KMS-11 (cell line): ENCODE results near the gene KCTD15.

Experiments used
- H2AFZ ChIP-seq: fragments of 200-600 bp; sonication (generic); 2 replicates; pipeline ENCODE4 v1.6.1; 2016; ENCODE audit warnings: antibody characterized with exemption, mixed run types, low read depth
- H3K27ac ChIP-seq: fragments of 200-600 bp; sonication (generic); 2 replicates; pipeline ENCODE4 v1.6.1; 2016; ENCODE audit warnings: mild to moderate bottlenecking, mixed run types
- H3K27me3 ChIP-seq: fragments of 200-600 bp; sonication (generic); 2 replicates; pipeline ENCODE4 v1.6.1; 2017; ENCODE audit warnings: mild to moderate bottlenecking, low read depth, mixed run types, moderate library complexity; ENCODE audit not compliant: insufficient read depth
- H3K36me3 ChIP-seq: fragments of 200-600 bp; sonication (generic); 2 replicates; pipeline ENCODE4 v1.6.1; 2017; ENCODE audit warnings: mild to moderate bottlenecking, mixed run types; ENCODE audit not compliant: insufficient read depth
- H3K4me1 ChIP-seq: fragments of 200-600 bp; sonication (generic); 2 replicates; pipeline ENCODE4 v1.6.1; 2016; ENCODE audit warnings: mild to moderate bottlenecking, low read depth, mixed run types; ENCODE audit not compliant: poor library complexity, severe bottlenecking
- H3K4me2 ChIP-seq: fragments of 200-600 bp; sonication (generic); 2 replicates; pipeline ENCODE4 v1.7.0; 2016; ENCODE audit warnings: mild to moderate bottlenecking, mixed run types
- H3K4me3 ChIP-seq: fragments of 200-600 bp; sonication (generic); IDR thresholded peaks from 2 replicates; pipeline ENCODE4 v1.6.1; 2017; ENCODE audit warnings: low read depth, low read length, mixed read lengths; ENCODE audit not compliant: insufficient read depth
- H3K79me2 ChIP-seq: fragments of 200-600 bp; sonication (generic); 2 replicates; pipeline ENCODE4 v1.6.1; 2016; ENCODE audit warnings: low read depth, mixed run types; ENCODE audit not compliant: insufficient read depth
- H3K9ac ChIP-seq: fragments of 200-600 bp; sonication (generic); 2 replicates; pipeline ENCODE4 v1.6.1; 2016; ENCODE audit warnings: mild to moderate bottlenecking, mixed run types
- H4K20me1 ChIP-seq: fragments of 200-600 bp; sonication (generic); 2 replicates; pipeline ENCODE4 v1.6.1; 2016; ENCODE audit warnings: mild to moderate bottlenecking, mixed run types; ENCODE audit not compliant: insufficient read depth
- TF ChIP-seq, protein P1 (sequence below): fragments of 200-600 bp; sonication (generic); conservative IDR thresholded peaks from 2 replicates; pipeline ENCODE4 v1.6.1; 2017; ENCODE audit warnings: low read depth, mild to moderate bottlenecking, antibody characterized with exemption, low read length, moderate library complexity, mixed read lengths

Gene KCTD15

DNA sequence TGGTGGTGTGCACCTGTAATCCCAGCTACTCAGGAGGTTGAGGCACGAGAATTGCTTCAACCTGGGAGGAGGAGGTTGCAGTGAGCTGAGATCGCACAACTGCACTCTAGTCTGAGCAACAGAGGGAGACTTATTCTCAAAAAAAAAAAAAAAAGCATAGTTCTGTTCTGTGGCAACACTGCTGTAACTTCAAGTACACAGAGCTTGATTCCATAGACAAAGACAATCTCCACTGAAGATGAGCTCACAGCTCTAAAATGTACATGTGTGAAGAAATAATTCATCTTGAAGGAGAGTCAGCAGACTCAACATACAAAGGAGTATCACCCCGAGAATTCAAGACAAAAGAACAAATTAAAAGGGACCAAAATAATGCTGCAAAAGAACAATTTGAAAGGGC is 47.8 kb downstream of the KCTD15 start:
- Histone ChIP-seq H3K4me1 (no peaks in the 10 kb centered on the region), H2AFZ (no peak overlapping the region), H3K9ac (no peak overlapping the region), H4K20me1 (no peaks in the 10 kb centered on the region), H3K36me3 (no peaks in the 10 kb centered on the region), H3K4me2 (no peak overlapping the region), H3K27me3 (no peaks in the 10 kb centered on the region), H3K79me2 (no peaks in the 10 kb centered on the region), H3K27ac (no peak overlapping the region), H3K4me3 (no peak overlapping the region)
- TF ChIP-seq, protein P1, sequence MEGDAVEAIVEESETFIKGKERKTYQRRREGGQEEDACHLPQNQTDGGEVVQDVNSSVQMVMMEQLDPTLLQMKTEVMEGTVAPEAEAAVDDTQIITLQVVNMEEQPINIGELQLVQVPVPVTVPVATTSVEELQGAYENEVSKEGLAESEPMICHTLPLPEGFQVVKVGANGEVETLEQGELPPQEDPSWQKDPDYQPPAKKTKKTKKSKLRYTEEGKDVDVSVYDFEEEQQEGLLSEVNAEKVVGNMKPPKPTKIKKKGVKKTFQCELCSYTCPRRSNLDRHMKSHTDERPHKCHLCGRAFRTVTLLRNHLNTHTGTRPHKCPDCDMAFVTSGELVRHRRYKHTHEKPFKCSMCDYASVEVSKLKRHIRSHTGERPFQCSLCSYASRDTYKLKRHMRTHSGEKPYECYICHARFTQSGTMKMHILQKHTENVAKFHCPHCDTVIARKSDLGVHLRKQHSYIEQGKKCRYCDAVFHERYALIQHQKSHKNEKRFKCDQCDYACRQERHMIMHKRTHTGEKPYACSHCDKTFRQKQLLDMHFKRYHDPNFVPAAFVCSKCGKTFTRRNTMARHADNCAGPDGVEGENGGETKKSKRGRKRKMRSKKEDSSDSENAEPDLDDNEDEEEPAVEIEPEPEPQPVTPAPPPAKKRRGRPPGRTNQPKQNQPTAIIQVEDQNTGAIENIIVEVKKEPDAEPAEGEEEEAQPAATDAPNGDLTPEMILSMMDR: no peak

- H4K20me1 ChIP-seq: no peaks in the 10 kb centered on the region
- H3K27me3 ChIP-seq: no peaks in the 10 kb centered on the region
- no peaks in the 10 kb centered on the region for H3K4me1 ChIP-seq
- no peak overlapping the region for H3K4me3 ChIP-seq
- TF ChIP-seq, protein P1: no peak
- H3K79me2 ChIP-seq: no peaks in the 10 kb centered on the region
- H3K36me3 ChIP-seq: no peaks in the 10 kb centered on the region
- H2AFZ ChIP-seq: no peak overlapping the region
- no peak overlapping the region for H3K27ac ChIP-seq
- H3K9ac ChIP-seq: no peak overlapping the region
- H3K4me2 ChIP-seq: no peak overlapping the region
These were observed 48.8 kb downstream of the KCTD15 start for GRCh38 chr19:33845498-33845897.

GRCh38 chr19:33849551-33850147 is 53.0 kb downstream of the KCTD15 start:
- Histone ChIP-seq H3K4me1 (no peaks in the 10 kb centered on the region), H3K79me2 (no peaks in the 10 kb centered on the region), H3K4me3 (no peak overlapping the region), H3K9ac (no peak overlapping the region), H3K36me3 (no peaks in the 10 kb centered on the region), H2AFZ (no peak overlapping the region), H3K4me2 (no peak overlapping the region), H3K27ac (no peak overlapping the region), H3K27me3 (no peaks in the 10 kb centered on the region), H4K20me1 (no peaks in the 10 kb centered on the region)
- TF ChIP-seq, protein P1: no peak

- H3K79me2 ChIP-seq: no peaks in the 10 kb centered on the region
- no peak overlapping the region for H3K4me2 ChIP-seq
- TF ChIP-seq, protein P1: no peak
These were observed 62.3 kb downstream of the KCTD15 start for GRCh38 chr19:33859016-33859415.

More at GRCh38 chr19:33859016-33859415, 62.3 kb downstream of the KCTD15 start:
- H3K27me3 ChIP-seq: no peaks in the 10 kb centered on the region
- no peak overlapping the region for H3K27ac ChIP-seq
- no peak overlapping the region for H2AFZ ChIP-seq
- H3K4me1 ChIP-seq: no peaks in the 10 kb centered on the region
- no peak overlapping the region for H3K9ac ChIP-seq
- H3K4me3 ChIP-seq: no peak overlapping the region
- no peaks in the 10 kb centered on the region for H3K36me3 ChIP-seq
- no peaks in the 10 kb centered on the region for H4K20me1 ChIP-seq
